Heart right ventricle (tissue), 16 donors: Measurements from ENCODE around the gene GPN3. TPM values are rescaled to one million over a fixed set of nuclear protein-coding genes. Genes with fewer than 3 reads are reported as not detected.
A peak's percentile ranks its signal among the peaks of the same experiment; 100 is the strongest.

Experiments used
- ATAC-seq, 8 donors: fragments of 200-7000 bp; cut with Tn5 transposase; one replicate each; pipeline ENCODE4 v1.9.1; 2020; ENCODE audit warnings: mild to moderate bottlenecking in 8 of 8, moderate library complexity in 8 of 8, moderate number of reproducible peaks in 1 of 8
- DNase-seq, 2 donors: peaks; one replicate each; pipeline ENCODE4 v3.0.0-alpha.2; 2020
- H3K27ac ChIP-seq, 10 donors: fragments of 200-600 bp; sonication (generic) in 2 of 10; one replicate each; pipeline versions ENCODE4 v1.5.0 to v1.8.0; 2020 to 2022; ENCODE audit warnings: mild to moderate bottlenecking in 3 of 10
- H3K27me3 ChIP-seq, 7 donors: fragments of 200-600 bp; one replicate each; pipeline ENCODE4 v1.8.0; 2021 to 2022; ENCODE audit warnings: mild to moderate bottlenecking in 2 of 7
- H3K36me3 ChIP-seq, 9 donors: fragments of 200-600 bp; sonication (generic) in 1 of 9; one replicate each; pipeline versions ENCODE4 v1.5.0 to v1.8.0; 2020 to 2022; ENCODE audit warnings: mild to moderate bottlenecking in 2 of 9
- H3K4me1 ChIP-seq, 9 donors: fragments of 200-600 bp; sonication (generic) in 1 of 9; one replicate each; pipeline versions ENCODE4 v1.5.0 to v1.8.0; 2020 to 2022; ENCODE audit warnings: mild to moderate bottlenecking in 4 of 9
- H3K4me3 ChIP-seq, 10 donors: fragments of 200-600 bp; sonication (generic) in 2 of 10; one replicate each; pipeline versions ENCODE4 v1.5.0 to v1.8.0; 2020 to 2022; ENCODE audit warnings: mild to moderate bottlenecking in 7 of 10, moderate library complexity in 2 of 10
- H3K9me3 ChIP-seq, 11 donors: fragments of 200-600 bp in 10 of 11; sonication (generic) in 2 of 11; one replicate each; pipeline versions ENCODE4 v1.5.0 to v1.8.0; 2013 to 2022; ENCODE audit warnings: mild to moderate bottlenecking in 2 of 11, control low read depth in 1 of 11, moderate library complexity in 1 of 11
- CTCF ChIP-seq, 9 donors: fragments of 200-600 bp; sonication (generic) in 2 of 9; IDR thresholded peaks; one replicate each; pipeline versions ENCODE4 v1.5.0 to v1.8.0; 2021 to 2022; ENCODE audit warnings: antibody characterized with exemption in 9 of 9, mild to moderate bottlenecking in 5 of 9, moderate library complexity in 1 of 9
- WGBS, 2 donors: extraction: QIAGEN DNeasy Blood & Tissue Kit; methylation state at CpG; one replicate each; pipeline ENCODE4 v1.1.7; 2013; ENCODE audit warnings: inconsistent platforms in 1 of 2; 5-methylcytosine and 5-hydroxymethylcytosine counted together
- intact Hi-C, 10 donors: fragments of 100-400 bp; cut with DNase I; formaldehyde crosslinking; loops; one replicate each; pipeline versions ENCODE4 v1.11.1 to v1.14.2; 2022
- polyA plus RNA-seq, 2 donors: library from polyadenylated mRNA; stranded (reverse); fragments of 200-250 nt; gene quantifications; one replicate each; pipeline ENCODE4 v1.2.3, GENCODE V29; 2013
- total RNA-seq, 10 donors: library from RNA; stranded (reverse); fragmentation: NEBNext Ultra II Directional in 3 of 10; extraction: Animal tissue kit (Norgen Biotek cat#: 25700) in 3 of 10; gene quantifications; one replicate each; pipeline versions ENCODE4 v1.2.1 to v1.2.4, GENCODE V29; 2021 to 2023
- donor health status: Arrhythmogenic right ventricular cardiomyopathy.
- donor health status: ischemic (EF 13 %, LVEDD 7.1; RV severe dilation, severe dysfunction).
- donor health status: healthy with polysubstance abuse.
- donor health status: DM: no; HTN: yes; CAD: no.
- donor health status: DM: no; HTN: no; CAD: no.
- donor health status: ischemic (EF 25% LVEDD 6.9; RV normal size, moderate dysfunction).
- donor health status: ischemic (EF 25% LVEDD 5.7; RV mildly dilated, moderate dysfunction).
- donor health status: healthy.
- donor health status: DM: yes; HTN: yes; CAD: no.
- donor health status: Ischemic cardiomyopathy.
- donor health status: ischemic (EF 35%, LVEDD 5.7; RV mildly dilated, moderate dysfunction).
- donor health status: nonischemic (EF 11% LVEDD 7.7; RV severe dilation, severe dysfunction).
- donor health status: DM: yes; HTN: yes; CAD: no.
- donor health status: PGD.
- donor health status: ischemic (EF 29% LVEDD 5.4; RV normal size, mild dysfunction).
- donor health status: nonischemic (EF 23%, LVEDD 6.1; RV moderate dilation, normal function).

GPN3 gene
- total and polyA plus RNA-seq, 12 donors = 9.4 to 46.7 (median 31.1) TPM

- H3K9me3 ChIP-seq = no peaks in the 10 kb centered on the region
- H3K36me3 ChIP-seq = peaks cover 0 to 21% (median 12%) of the 10 kb centered on the region in 9 donors
- ATAC-seq = peak; percentile 62 to 90 (median 81)
- peak; percentile 73 to 77 for DNase-seq
- H3K27me3 ChIP-seq = no peaks in the 10 kb centered on the region
- no peak for TF ChIP-seq CTCF (IDR thresholded peaks at IDR 0.05)
- intact Hi-C loops = no loop called here
- H3K4me3 ChIP-seq = peak overlapping the region; percentile 75 to 99 (median 90)
- peaks cover 3 to 28% (median 16%) of the 10 kb centered on the region in 9 donors for H3K4me1 ChIP-seq
- WGBS, 2 donors = 21 to 23% methylated on average over 21 of the region's 21 CpGs
- peak overlapping the region; percentile 90 to 99 (median 94) for H3K27ac ChIP-seq
Measured at GRCh38 chr12:110403976-110404682, 63.9 kb downstream of the GPN3 start.

GRCh38 chr12:110403146-110403975 lies 64.7 kb downstream of the GPN3 start, which contains the start of gene ANAPC7:
TSS of gene ANAPC7 (minus strand) at chr12:110403708. CDS start at chr12:110403627, 81 bp downstream.
- H3K9me3 ChIP-seq = no peaks in the 10 kb centered on the region
- ATAC-seq (peak; percentile 94 to 99 (median 98)), DNase-seq (peak; percentile 91)
- H3K27ac ChIP-seq = peak within 1 kb of the TSS; percentile 90 to 99 (median 94)
- no peaks in the 10 kb centered on the region for H3K27me3 ChIP-seq
- H3K36me3 ChIP-seq = peaks cover 0 to 25% (median 12%) of the 10 kb centered on the region in 9 donors
- peak within 1 kb of the TSS; percentile 75 to 99 (median 90) for H3K4me3 ChIP-seq
- H3K4me1 ChIP-seq = peaks cover 3 to 28% (median 16%) of the 10 kb centered on the region in 9 donors
- 0 to 1% methylated on average over 62 of the region's 62 CpGs for WGBS, 2 donors
- intact Hi-C loops = no loop called here
- peak in 2 of 9 donors; percentile 5 to 39 for TF ChIP-seq CTCF (IDR thresholded peaks at IDR 0.05)

Other genes with a start within 250 kb of the GPN3 start
- gene ATP2A2, start 187.0 kb downstream of the GPN3 start, total RNA-seq = 1,000 to 10,000 TPM; 1,003 to 4,750 (median 1,632) TPM
- gene ATP2A2, start 187.0 kb downstream of the GPN3 start, polyA plus RNA-seq = 100 to 1,000 TPM; 316 to 678 TPM
- 10 to 100 TPM; 28.9 to 42.6 (median 34.5) TPM for gene ANAPC7, start 64.5 kb downstream of the GPN3 start, total RNA-seq
- 10 to 100 TPM; 36.0 to 54.6 TPM for gene ANAPC7, start 64.5 kb downstream of the GPN3 start, polyA plus RNA-seq
- 100 to 1,000 TPM in 2 of 10 donors, 10 to 100 TPM in 8; 71.9 to 168 (median 82.6) TPM for gene ARPC3, start 17.9 kb downstream of the GPN3 start, total RNA-seq
- 100 to 1,000 TPM; 195 to 212 TPM for gene ARPC3, start 17.9 kb downstream of the GPN3 start, polyA plus RNA-seq
- gene FAM216A, start 588 bp upstream of the GPN3 start, total RNA-seq = 1 to 10 TPM; 2.4 to 9.2 (median 5.4) TPM
- gene FAM216A, start 588 bp upstream of the GPN3 start, polyA plus RNA-seq = 10 to 100 TPM in 1 of 2 donors, 1 to 10 TPM in 1; 8.1 to 27.2 TPM
- gene VPS29, start 33.9 kb upstream of the GPN3 start, total RNA-seq = 100 to 1,000 TPM in 2 of 10 donors, 10 to 100 TPM in 8; 83.7 to 117 (median 91.5) TPM
- 100 to 1,000 TPM in 1 of 2 donors, 10 to 100 TPM in 1; 84.0 to 175 TPM for gene VPS29, start 33.9 kb upstream of the GPN3 start, polyA plus RNA-seq
- gene RAD9B, start 34.1 kb upstream of the GPN3 start, total RNA-seq = 1 to 10 TPM in 4 of 10 donors, under 1 TPM in 6; 0.23 to 1.6 (median 0.95) TPM
- 1 to 10 TPM in 1 of 2 donors, not detected in 1; 4.9 TPM for gene RAD9B, start 34.1 kb upstream of the GPN3 start, polyA plus RNA-seq
- gene PPTC7, start 115.1 kb upstream of the GPN3 start, total RNA-seq = 100 to 1,000 TPM in 1 of 10 donors, 10 to 100 TPM in 9; 66.0 to 162 (median 79.4) TPM
- gene PPTC7, start 115.1 kb upstream of the GPN3 start, polyA plus RNA-seq = 10 to 100 TPM; 18.9 to 20.4 TPM
- 10 to 100 TPM; 14.2 to 31.9 (median 25.2) TPM for gene TCTN1, start 145.9 kb upstream of the GPN3 start, total RNA-seq
- 10 to 100 TPM; 16.2 to 49.6 TPM for gene TCTN1, start 145.9 kb upstream of the GPN3 start, polyA plus RNA-seq
- gene HVCN1, start 220.9 kb upstream of the GPN3 start, total RNA-seq = 10 to 100 TPM in 5 of 10 donors, 1 to 10 TPM in 5; 5.1 to 74.1 (median 9.0) TPM
- gene HVCN1, start 220.9 kb upstream of the GPN3 start, polyA plus RNA-seq = 10 to 100 TPM; 15.4 to 17.9 TPM